ENCODE measurements around the gene HINT3.
"Not testable (repeated sequence)": the region's sequence is repeated elsewhere in the genome, so short reads cannot be mapped to it uniquely, and the experiment has no call there.

HINT3 gene

GRCh38 chr6:125957845-125958244 is 1.3 kb downstream of the HINT3 start:
- Histone ChIP-seq H4K20me1 (peaks cover 11% of the 10 kb centered on the region; the same call in 1 of the 2 replicates), H3K27ac (no peak overlapping the region), H3K4me2 (peak overlapping the region; percentile 86), H3K9me3 (0 out of 2 replicates have a peak, but pooled peaks cover 2% of the 10 kb centered on the region), H3K4me1 (peaks cover 24% of the 10 kb centered on the region), H3K4me3 (peak overlapping the region; percentile 86), H3K27me3 (no peaks in the 10 kb centered on the region), H3K9ac (peak overlapping the region; percentile 89), H3K36me3 (peaks cover 23% of the 10 kb centered on the region)
- no peak for TF ChIP-seq Cebpa-rat (IDR thresholded peaks at IDR 0.05)

- Histone ChIP-seq H3K4me1 (peaks cover 29% of the 10 kb centered on the region), H3K4me3 (no peak overlapping the region), H3K36me3 (peaks cover 23% of the 10 kb centered on the region), H4K20me1 (peaks cover 23% of the 10 kb centered on the region; the same call in 1 of the 2 replicates), H3K27ac (no peak overlapping the region), H3K4me2 (no peak overlapping the region), H3K27me3 (no peaks in the 10 kb centered on the region), H3K9ac (no peak overlapping the region), H3K9me3 (no peaks in the 10 kb centered on the region)
- TF ChIP-seq Cebpa-rat (IDR thresholded peaks at IDR 0.05), result no peak
These were observed 2.5 kb downstream of the HINT3 start for GRCh38 chr6:125959041-125959440.

DNA sequence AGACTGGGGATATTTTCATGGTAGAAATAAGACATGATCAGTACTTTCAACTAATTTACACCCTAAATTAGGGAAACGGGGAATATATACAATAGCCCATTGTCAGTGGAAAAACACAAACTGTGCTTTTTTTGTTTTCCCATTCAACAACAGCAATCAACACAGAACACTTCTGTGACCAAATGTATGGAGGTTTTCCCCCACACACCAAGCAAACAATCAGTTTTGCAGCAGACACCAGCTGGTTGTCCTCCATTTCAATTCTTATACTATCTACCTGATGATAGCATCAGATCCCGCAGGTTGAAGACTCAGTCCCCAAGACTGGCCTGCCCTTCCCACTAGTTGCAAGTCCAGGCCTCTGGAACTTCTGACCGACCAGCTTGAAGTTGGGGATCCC is 4.5 kb downstream of the HINT3 start:
- no peak overlapping the region for H3K27ac ChIP-seq
- H3K27me3 ChIP-seq, result no peaks in the 10 kb centered on the region
- no peak overlapping the region for H3K4me2 ChIP-seq
- peaks cover 25% of the 10 kb centered on the region for H3K4me1 ChIP-seq
- peaks cover 24% of the 10 kb centered on the region; the same call in 1 of the 2 replicates for H4K20me1 ChIP-seq
- peaks cover 23% of the 10 kb centered on the region for H3K36me3 ChIP-seq
- H3K9ac ChIP-seq, result no peak overlapping the region
- H3K9me3 ChIP-seq, result no peaks in the 10 kb centered on the region
- no peak overlapping the region for H3K4me3 ChIP-seq
- TF ChIP-seq Cebpa-rat (IDR thresholded peaks at IDR 0.05), result no peak

DNA sequence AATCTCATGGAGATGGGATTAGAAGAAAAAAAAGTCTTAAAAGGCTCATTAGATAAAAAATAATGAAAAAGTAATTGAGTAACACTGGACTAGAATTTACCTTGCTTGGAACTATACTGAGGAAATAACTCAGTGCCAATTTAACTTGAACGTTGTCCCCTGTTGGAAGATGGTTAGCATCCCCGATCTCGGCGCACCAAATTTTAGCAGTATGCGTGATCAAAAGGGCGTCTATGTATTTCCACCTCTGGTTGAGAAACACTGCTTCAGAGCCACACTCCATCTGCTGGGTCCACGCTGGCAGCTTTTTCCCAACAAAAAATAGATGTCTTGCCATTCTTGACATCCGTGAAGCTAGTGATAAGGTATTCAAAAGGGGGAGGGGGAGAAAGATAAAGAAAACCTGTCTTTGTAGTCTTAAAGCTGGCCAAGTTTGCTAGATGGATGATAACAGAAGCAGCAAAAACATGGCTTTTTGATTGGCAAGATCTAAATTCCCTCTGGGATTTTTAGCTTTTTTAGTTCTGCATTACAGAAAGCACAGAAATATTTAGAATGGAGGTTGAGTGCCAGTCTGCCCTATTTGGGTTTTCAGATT is 6.4 kb downstream of the HINT3 start:
- no peak overlapping the region for H3K4me2 ChIP-seq
- peaks cover 19% of the 10 kb centered on the region for H3K4me1 ChIP-seq
- peaks cover 35% of the 10 kb centered on the region for H3K36me3 ChIP-seq
- H3K9me3 ChIP-seq, result no peaks in the 10 kb centered on the region
- TF ChIP-seq Cebpa-rat (IDR thresholded peaks at IDR 0.05), result no peak
- H3K4me3 ChIP-seq, result no peak overlapping the region
- no peak overlapping the region for H3K9ac ChIP-seq
- peaks cover 24% of the 10 kb centered on the region; the same call in 1 of the 2 replicates for H4K20me1 ChIP-seq
- no peak overlapping the region for H3K27ac ChIP-seq
- no peaks in the 10 kb centered on the region for H3K27me3 ChIP-seq

GRCh38 chr6:125963817-125964216 is 7.2 kb downstream of the HINT3 start:
- Histone ChIP-seq H3K4me2 (no peak overlapping the region), H3K4me3 (no peak overlapping the region), H3K4me1 (peaks cover 19% of the 10 kb centered on the region), H4K20me1 (peaks cover 24% of the 10 kb centered on the region; the same call in 1 of the 2 replicates), H3K27me3 (no peaks in the 10 kb centered on the region), H3K9me3 (no peaks in the 10 kb centered on the region), H3K36me3 (peaks cover 40% of the 10 kb centered on the region), H3K9ac (no peak overlapping the region), H3K27ac (no peak overlapping the region)
- TF ChIP-seq Cebpa-rat (IDR thresholded peaks at IDR 0.05), result no peak

DNA sequence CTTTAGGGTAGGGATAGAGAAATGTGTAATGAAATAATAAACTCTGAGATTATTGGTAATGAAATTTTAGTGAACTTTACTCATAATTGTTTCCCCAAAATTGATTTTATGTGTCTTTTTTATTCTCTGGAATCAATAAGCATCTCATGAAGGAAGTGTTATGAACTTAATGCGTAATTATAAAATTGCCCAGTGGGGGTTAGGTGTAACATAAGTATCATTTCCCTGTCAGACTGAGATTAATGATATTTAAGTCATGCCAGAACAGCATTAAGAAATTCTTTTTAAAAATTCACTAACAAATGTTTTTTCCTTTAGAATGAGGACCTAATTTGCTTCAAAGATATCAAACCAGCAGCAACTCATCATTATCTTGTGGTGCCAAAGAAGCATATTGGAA is 10.0 kb downstream of the HINT3 start:
- Histone ChIP-seq H3K4me2 (no peak overlapping the region), H3K4me3 (no peak overlapping the region), H4K20me1 (peaks cover 16% of the 10 kb centered on the region; the same call in 1 of the 2 replicates), H3K36me3 (peaks cover 27% of the 10 kb centered on the region), H3K9me3 (no peaks in the 10 kb centered on the region), H3K4me1 (peaks cover 17% of the 10 kb centered on the region), H3K9ac (no peak overlapping the region), H3K27ac (no peak overlapping the region), H3K27me3 (no peaks in the 10 kb centered on the region)
- no peak for TF ChIP-seq Cebpa-rat (IDR thresholded peaks at IDR 0.05)

GRCh38 chr6:125968493-125968892 is 11.9 kb downstream of the HINT3 start:
- no peak for TF ChIP-seq Cebpa-rat (IDR thresholded peaks at IDR 0.05)
- no peak overlapping the region for H3K4me3 ChIP-seq
- H4K20me1 ChIP-seq, result peaks cover 6% of the 10 kb centered on the region; the same call in 1 of the 2 replicates
- H3K4me1 ChIP-seq, result peaks cover 11% of the 10 kb centered on the region
- no peaks in the 10 kb centered on the region for H3K9me3 ChIP-seq
- no peaks in the 10 kb centered on the region for H3K27me3 ChIP-seq
- peak overlapping the region; percentile 52 for H3K4me2 ChIP-seq
- H3K9ac ChIP-seq, result no peak overlapping the region
- peaks cover 32% of the 10 kb centered on the region for H3K36me3 ChIP-seq
- H3K27ac ChIP-seq, result no peak overlapping the region

GRCh38 chr6:125970760-125971159 is 14.2 kb downstream of the HINT3 start:
- Histone ChIP-seq H3K9ac (no peak overlapping the region), H4K20me1 (no peaks in the 10 kb centered on the region; the same call in 1 of the 2 replicates), H3K27ac (no peak overlapping the region), H3K4me3 (no peak overlapping the region), H3K4me1 (peaks cover 11% of the 10 kb centered on the region), H3K27me3 (no peaks in the 10 kb centered on the region), H3K36me3 (peaks cover 43% of the 10 kb centered on the region), H3K4me2 (no peak overlapping the region), H3K9me3 (no peaks in the 10 kb centered on the region)
- no peak for TF ChIP-seq Cebpa-rat (IDR thresholded peaks at IDR 0.05)

- H3K4me2 ChIP-seq, H3K9me3 ChIP-seq, H4K20me1 ChIP-seq, H3K27ac ChIP-seq, H3K4me3 ChIP-seq, H3K9ac ChIP-seq, H3K27me3 ChIP-seq: not testable (repeated sequence)
- peaks cover 40% of the 10 kb centered on the region for H3K36me3 ChIP-seq
- H3K4me1 ChIP-seq, result peaks cover 11% of the 10 kb centered on the region
These were observed 15.9 kb downstream of the HINT3 start for GRCh38 chr6:125972478-125972877.

DNA sequence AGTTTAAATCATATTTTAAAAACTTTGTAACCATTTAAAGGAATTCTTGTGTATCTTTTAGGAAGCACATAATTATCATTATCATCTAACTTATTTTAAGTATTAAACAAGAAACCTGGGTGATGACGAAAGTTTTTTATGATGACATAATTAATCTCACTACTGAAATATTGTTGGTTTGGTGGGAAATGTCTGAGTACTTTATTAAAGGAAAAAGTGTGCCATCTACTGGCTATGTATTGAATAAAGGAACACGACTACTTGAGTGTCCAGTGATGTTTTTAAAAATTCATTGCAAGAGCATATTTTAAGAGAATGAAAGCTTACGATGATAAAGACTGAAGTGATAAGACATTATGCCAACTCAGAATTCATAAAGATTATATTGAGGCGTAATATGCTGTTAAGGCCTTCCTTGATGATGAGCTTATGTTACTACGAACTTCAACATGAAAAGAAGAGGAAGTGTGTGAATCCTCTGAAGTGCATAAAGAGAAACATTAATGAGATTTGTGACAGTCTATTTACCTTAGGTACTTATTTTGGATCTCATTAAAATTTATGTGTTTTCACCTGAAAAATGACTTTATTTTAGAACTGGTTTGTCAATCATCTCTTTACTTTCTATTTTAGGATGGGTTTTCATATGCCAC is 17.8 kb downstream of the HINT3 start:
- H3K27me3 ChIP-seq, result no peaks in the 10 kb centered on the region
- no peaks in the 10 kb centered on the region for H3K9me3 ChIP-seq
- H3K4me1 ChIP-seq, result no peaks in the 10 kb centered on the region
- no peak overlapping the region for H3K4me2 ChIP-seq
- no peak overlapping the region for H3K27ac ChIP-seq
- H3K9ac ChIP-seq, result no peak overlapping the region
- H4K20me1 ChIP-seq, result no peaks in the 10 kb centered on the region
- H3K4me3 ChIP-seq, result no peak overlapping the region
- peaks cover 27% of the 10 kb centered on the region; the same call in 1 of the 2 replicates for H3K36me3 ChIP-seq
- no peak for TF ChIP-seq Cebpa-rat (IDR thresholded peaks at IDR 0.05)

Measured in BLaER1 (cell line).